SH-SY5Y (cell line): Measurements from ENCODE around the gene KMT2E.

Experiments
- GATA2 ChIP-seq: IDR thresholded peaks from 2 replicates; pipeline ENCODE4 v1.6.1; 2011; ENCODE audit warnings: mild to moderate bottlenecking, low read depth, low read length
- GATA3 ChIP-seq: IDR thresholded peaks from 2 replicates; pipeline ENCODE4 v1.6.1; 2011; ENCODE audit warnings: low read depth, mild to moderate bottlenecking, low read length, moderate library complexity

GRCh38 chr7:105139381-105139780, 125.4 kb downstream of the KMT2E start:
- no peak for TF ChIP-seq GATA3
- TF ChIP-seq GATA2: no peak
